Right atrium auricular region (tissue), 2 donors: Measurements from ENCODE around the gene GNGT1. TPM values are rescaled to one million over a fixed set of nuclear protein-coding genes. Genes with fewer than 3 reads are reported as not detected.
A peak's percentile ranks its signal among the peaks of the same experiment; 100 is the strongest.

Experiments
- DNase-seq: peaks from one replicate; pipeline ENCODE4 v3.0.0-alpha.2; 2019; ENCODE audit warnings: low spot score
- H3K27ac ChIP-seq, 2 donors: fragments of 200-600 bp; sonication (generic); 1 replicate in 1 of 2; 2 replicates in 1 of 2; pipeline ENCODE4 v1.5.1; 2016 to 2019
- H3K27me3 ChIP-seq, 2 donors: fragments of 200-600 bp; sonication (generic); one replicate each; pipeline versions ENCODE4 v1.5.1 to v1.6.0; 2017 to 2019
- H3K36me3 ChIP-seq: fragments of 200-600 bp; sonication (generic); one replicate; pipeline ENCODE4 v1.5.1; 2016
- H3K4me1 ChIP-seq, 2 donors: fragments of 200-600 bp; sonication (generic); one replicate each; pipeline versions ENCODE4 v1.5.1 to v1.6.0; 2017 to 2019
- H3K4me3 ChIP-seq, 2 donors: fragments of 200-600 bp; sonication (generic); 1 replicate in 1 of 2; 2 replicates in 1 of 2; pipeline ENCODE4 v1.5.1; 2017 to 2019; ENCODE audit warnings: mild to moderate bottlenecking in 1 of 2, moderate library complexity in 1 of 2
- H3K9me3 ChIP-seq, 2 donors: fragments of 200-600 bp; sonication (generic); one replicate each; pipeline ENCODE4 v1.5.1; 2019
- total RNA-seq, 2 donors: library from RNA; depleted of rRNA; stranded (reverse); fragments of >200 nt; gene quantifications; one replicate each; pipeline ENCODE4 v1.1.0, GENCODE V29; 2016
- TF ChIP-seq, protein P1 (sequence below), 2 donors: fragments of 200-600 bp; sonication (generic); IDR thresholded peaks; one replicate each; pipeline ENCODE4 v1.5.1; 2019; ENCODE audit warnings: antibody characterized with exemption in 2 of 2

Gene GNGT1
- total RNA-seq, 2 donors from 2014 or later: not detected

GRCh38 chr7:93943816-93944540, 37.6 kb downstream of the GNGT1 start:
- Histone ChIP-seq H3K4me1 (peaks cover 0 to 15% of the 10 kb centered on the region in 2 donors), H3K9me3 (no peaks in the 10 kb centered on the region), H3K4me3 (no peak overlapping the region), H3K27ac (peak overlapping the region in 1 of 2 donors; percentile 19), H3K27me3 (no peaks in the 10 kb centered on the region), H3K36me3 (no peaks in the 10 kb centered on the region)
- TF ChIP-seq, protein P1, sequence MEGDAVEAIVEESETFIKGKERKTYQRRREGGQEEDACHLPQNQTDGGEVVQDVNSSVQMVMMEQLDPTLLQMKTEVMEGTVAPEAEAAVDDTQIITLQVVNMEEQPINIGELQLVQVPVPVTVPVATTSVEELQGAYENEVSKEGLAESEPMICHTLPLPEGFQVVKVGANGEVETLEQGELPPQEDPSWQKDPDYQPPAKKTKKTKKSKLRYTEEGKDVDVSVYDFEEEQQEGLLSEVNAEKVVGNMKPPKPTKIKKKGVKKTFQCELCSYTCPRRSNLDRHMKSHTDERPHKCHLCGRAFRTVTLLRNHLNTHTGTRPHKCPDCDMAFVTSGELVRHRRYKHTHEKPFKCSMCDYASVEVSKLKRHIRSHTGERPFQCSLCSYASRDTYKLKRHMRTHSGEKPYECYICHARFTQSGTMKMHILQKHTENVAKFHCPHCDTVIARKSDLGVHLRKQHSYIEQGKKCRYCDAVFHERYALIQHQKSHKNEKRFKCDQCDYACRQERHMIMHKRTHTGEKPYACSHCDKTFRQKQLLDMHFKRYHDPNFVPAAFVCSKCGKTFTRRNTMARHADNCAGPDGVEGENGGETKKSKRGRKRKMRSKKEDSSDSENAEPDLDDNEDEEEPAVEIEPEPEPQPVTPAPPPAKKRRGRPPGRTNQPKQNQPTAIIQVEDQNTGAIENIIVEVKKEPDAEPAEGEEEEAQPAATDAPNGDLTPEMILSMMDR (IDR thresholded peaks at IDR 0.05): no peak
- no peak for DNase-seq

DNA sequence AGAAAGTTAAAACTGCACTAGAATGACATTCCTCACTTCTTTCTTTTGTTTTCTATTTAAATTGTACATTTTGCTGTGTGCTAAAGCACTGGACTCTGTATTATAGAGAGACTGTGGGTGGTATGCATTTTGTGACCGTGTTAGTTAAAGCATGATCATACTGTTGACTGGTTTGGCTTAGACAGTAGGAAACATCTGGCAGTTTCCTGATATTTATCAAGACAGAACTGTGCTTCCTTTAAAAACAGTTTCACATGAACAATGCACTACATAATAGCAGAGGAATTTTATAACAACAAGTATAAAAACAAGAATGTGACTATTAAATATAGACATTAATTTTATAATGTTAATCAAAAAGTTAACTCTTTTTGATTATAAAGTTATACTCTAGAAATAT, 38.3 kb downstream of the GNGT1 start:
- Histone ChIP-seq H3K27me3 (no peaks in the 10 kb centered on the region), H3K27ac (peak overlapping the region in 1 of 2 donors; percentile 19), H3K4me3 (no peak overlapping the region), H3K36me3 (no peaks in the 10 kb centered on the region), H3K4me1 (peaks cover 0 to 15% of the 10 kb centered on the region in 2 donors), H3K9me3 (no peaks in the 10 kb centered on the region)
- TF ChIP-seq, protein P1 (IDR thresholded peaks at IDR 0.05): no peak
- no peak for DNase-seq

DNA sequence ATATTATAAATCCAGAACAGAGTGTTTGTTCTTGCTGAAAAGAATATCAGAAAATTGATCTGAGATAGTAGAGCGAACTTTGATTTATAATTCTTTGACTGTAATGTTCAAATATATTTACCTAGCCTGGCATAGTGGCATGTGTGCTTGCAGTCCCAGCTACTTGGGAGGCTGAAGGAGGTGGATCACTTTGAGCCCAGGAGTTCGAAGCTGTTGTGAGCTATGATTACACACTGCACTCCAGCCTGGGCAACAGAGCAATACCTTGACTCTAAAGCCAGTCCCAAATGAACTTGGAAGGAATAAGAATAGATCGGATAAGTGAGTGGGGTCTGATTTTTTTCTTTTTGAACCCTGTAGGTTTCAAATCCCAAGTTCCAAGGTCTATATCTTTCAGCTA, 38.7 kb downstream of the GNGT1 start:
- no peaks in the 10 kb centered on the region for H3K27me3 ChIP-seq
- no peaks in the 10 kb centered on the region for H3K9me3 ChIP-seq
- no peak for DNase-seq
- H3K4me3 ChIP-seq: no peak overlapping the region
- peaks cover 0 to 15% of the 10 kb centered on the region in 2 donors for H3K4me1 ChIP-seq
- TF ChIP-seq, protein P1 (IDR thresholded peaks at IDR 0.05): no peak
- H3K36me3 ChIP-seq: no peaks in the 10 kb centered on the region
- H3K27ac ChIP-seq: peak overlapping the region; percentile 32 to 42

- DNase-seq: no peak
- no peak overlapping the region for H3K4me3 ChIP-seq
- TF ChIP-seq, protein P1 (IDR thresholded peaks at IDR 0.05): no peak
- peak overlapping the region; percentile 32 to 42 for H3K27ac ChIP-seq
- H3K4me1 ChIP-seq: peaks cover 0 to 15% of the 10 kb centered on the region in 2 donors
- no peaks in the 10 kb centered on the region for H3K36me3 ChIP-seq
- no peaks in the 10 kb centered on the region for H3K9me3 ChIP-seq
- H3K27me3 ChIP-seq: no peaks in the 10 kb centered on the region
These were observed 39.6 kb downstream of the GNGT1 start for GRCh38 chr7:93945756-93946535.

DNA sequence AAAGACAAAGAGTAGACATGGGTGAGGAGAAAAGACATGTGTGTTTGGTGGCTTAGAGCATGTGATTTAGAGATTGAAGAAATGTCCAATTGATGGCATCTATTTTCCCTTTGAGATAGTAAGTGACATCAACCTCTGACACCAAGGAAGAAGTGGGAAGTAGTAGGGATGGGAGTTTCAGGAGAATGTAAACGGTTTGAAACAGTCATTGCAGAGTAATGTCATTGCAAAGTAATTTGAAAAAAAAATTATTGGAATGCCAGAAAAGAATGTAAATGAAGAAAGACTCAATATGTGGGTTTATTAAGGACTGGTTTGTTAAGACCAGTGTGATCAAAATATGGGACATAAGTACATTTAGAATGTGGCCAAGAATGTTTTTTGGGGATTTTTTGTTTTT, 41.7 kb downstream of the GNGT1 start:
- Histone ChIP-seq H3K27me3 (no peaks in the 10 kb centered on the region), H3K27ac (no peak overlapping the region), H3K36me3 (no peaks in the 10 kb centered on the region), H3K4me3 (no peak overlapping the region), H3K4me1 (peaks cover 0 to 15% of the 10 kb centered on the region in 2 donors), H3K9me3 (no peaks in the 10 kb centered on the region)
- no peak for DNase-seq
- TF ChIP-seq, protein P1 (IDR thresholded peaks at IDR 0.05): no peak
